A673 (cell line): ENCODE measurements around the gene KCNC3.

Experiments
- CTCF ChIP-seq: fragments of 300-800, 200-600 bp; sonication (generic); conservative IDR thresholded peaks from 2 replicates; pipeline ENCODE4 v1.5.1; 2017; ENCODE audit warnings: low read depth, mild to moderate bottlenecking, antibody characterized with exemption, low read length, moderate library complexity, mixed read lengths
- EZH2 ChIP-seq: fragments of 200-600 bp; sonication (generic); IDR thresholded peaks from 2 replicates; pipeline ENCODE4 v1.6.1; 2017; ENCODE audit warnings: borderline replicate concordance, low read depth, mild to moderate bottlenecking, mixed read lengths, antibody characterized with exemption, low read length; ENCODE audit not compliant: poor library complexity, severe bottlenecking

GRCh38 chr19:50314724-50315708 is 14.2 kb downstream of the KCNC3 start:
- TF ChIP-seq CTCF (no peak), EZH2 (no peak)
